ENCODE measurements around the gene IL6ST.
A peak's percentile ranks its signal among the peaks of the same experiment; 100 is the strongest.

Gene IL6ST

DNA sequence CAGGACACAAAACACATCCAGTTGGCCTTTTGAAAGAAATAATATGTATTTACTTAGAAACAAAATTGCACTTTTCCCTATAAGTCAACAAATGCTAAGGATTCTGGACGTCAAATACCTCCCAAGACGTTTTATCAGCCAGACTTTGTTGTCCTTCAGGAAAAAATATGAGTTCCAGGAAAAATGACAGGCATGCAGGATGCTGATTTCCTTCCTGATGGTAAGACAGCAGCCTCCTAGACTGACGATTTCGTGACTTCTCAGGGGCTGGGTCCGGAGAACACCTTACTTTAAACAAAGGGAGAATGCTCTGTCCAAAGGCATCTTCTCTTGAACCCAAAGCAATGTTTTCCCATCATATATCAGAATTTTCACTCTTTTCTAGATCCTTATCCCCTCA is 69.1 kb downstream of the IL6ST start:
- H3K27ac Mint-ChIP-seq, result no peak overlapping the region
- no peaks in the 10 kb centered on the region for H3K9me3 Mint-ChIP-seq
- H3K36me3 Mint-ChIP-seq (ENCODE audit: low read depth), result no peaks in the 10 kb centered on the region
- no peak overlapping the region for H3K4me3 Mint-ChIP-seq
- H3K4me1 Mint-ChIP-seq (ENCODE audit: low read depth), result peaks cover 13% of the 10 kb centered on the region
- no peaks in the 10 kb centered on the region for H3K27me3 Mint-ChIP-seq
- no peak for DNase-seq

DNA sequence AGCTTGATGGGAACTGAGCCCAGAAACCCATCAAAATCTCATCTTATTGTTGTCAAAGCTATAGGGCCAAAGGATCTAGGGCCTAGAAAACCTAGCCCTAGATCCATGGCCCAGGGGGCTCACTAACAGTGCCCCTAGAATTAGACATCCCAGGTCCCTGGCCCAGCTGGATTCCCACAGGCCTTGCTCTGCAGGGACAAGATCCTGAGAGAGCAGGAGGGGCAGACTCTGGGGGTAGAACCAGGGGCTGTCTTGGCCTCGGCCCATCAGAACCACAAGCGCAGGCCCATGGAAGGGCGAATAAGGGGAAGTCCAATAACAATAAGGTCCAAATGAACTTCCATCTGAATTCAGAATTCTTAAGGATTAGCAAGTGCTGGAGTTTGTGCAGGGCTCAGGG is 69.6 kb downstream of the IL6ST start:
- Mint-ChIP-seq H3K36me3 (ENCODE audit: low read depth) (no peaks in the 10 kb centered on the region), H3K4me1 (ENCODE audit: low read depth) (peaks cover 13% of the 10 kb centered on the region), H3K9me3 (no peaks in the 10 kb centered on the region), H3K4me3 (no peak overlapping the region), H3K27me3 (no peaks in the 10 kb centered on the region), H3K27ac (no peak overlapping the region)
- no peak for DNase-seq

DNA sequence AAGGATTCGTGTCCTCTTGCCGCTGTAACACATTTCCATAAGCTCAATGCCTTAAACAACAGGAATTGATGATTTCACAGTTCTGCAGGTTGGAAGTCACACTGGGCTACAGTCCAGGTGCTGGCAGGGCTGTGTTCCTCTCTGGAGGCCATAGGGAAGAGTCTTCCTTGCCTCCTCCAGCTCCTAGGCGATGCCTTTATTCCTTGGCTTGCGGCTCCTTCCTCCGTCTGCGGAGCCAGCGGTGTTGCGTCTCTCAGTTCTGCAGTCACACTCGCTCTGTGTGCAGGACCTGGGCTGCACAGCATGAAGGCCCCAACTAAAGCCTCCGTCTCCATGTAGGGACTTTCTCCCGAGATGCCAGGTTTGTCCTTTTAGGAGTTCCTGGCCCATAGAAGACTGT is 70.0 kb downstream of the IL6ST start:
- Mint-ChIP-seq H3K27ac (no peak overlapping the region), H3K4me3 (no peak overlapping the region), H3K27me3 (no peaks in the 10 kb centered on the region), H3K4me1 (ENCODE audit: low read depth) (peaks cover 18% of the 10 kb centered on the region), H3K9me3 (no peaks in the 10 kb centered on the region), H3K36me3 (ENCODE audit: low read depth) (no peaks in the 10 kb centered on the region)
- no peak for DNase-seq

DNA sequence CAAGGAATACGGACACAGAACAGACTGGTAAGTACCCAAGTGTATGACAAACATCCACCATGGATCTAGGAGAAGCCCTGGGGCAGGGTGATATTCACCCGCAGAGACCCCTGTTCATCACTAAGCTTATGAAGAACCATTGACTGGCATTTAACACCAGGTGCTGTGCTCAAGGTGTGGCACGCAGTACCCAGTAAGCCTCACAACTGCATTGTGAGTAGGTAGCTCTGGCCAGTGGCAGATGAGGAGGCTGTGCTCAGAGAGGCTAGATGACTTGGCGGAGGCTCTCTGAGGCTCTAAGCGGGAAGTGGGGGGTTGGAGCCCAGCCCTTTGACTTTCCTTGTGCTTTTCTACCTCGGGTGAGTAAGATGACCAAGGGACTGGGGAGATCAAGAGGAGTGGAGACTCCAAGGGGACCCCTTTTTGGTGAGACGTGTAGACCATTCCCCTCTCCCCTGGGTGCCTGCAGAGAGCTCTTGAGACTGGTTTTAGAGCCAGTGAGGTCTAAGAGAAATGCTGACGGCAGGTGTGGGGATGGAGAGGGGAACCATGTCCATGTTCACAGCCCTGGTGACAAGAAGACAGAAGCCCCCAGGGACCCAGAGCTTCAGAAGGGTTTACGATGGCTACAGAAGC is 70.8 kb downstream of the IL6ST start:
- no peak for DNase-seq
- H3K4me3 Mint-ChIP-seq, result peak overlapping the region; percentile 79
- no peaks in the 10 kb centered on the region for H3K27me3 Mint-ChIP-seq
- H3K9me3 Mint-ChIP-seq, result no peaks in the 10 kb centered on the region
- H3K27ac Mint-ChIP-seq, result peak overlapping the region; percentile 93
- H3K36me3 Mint-ChIP-seq (ENCODE audit: low read depth), result no peaks in the 10 kb centered on the region
- H3K4me1 Mint-ChIP-seq (ENCODE audit: low read depth), result peaks cover 23% of the 10 kb centered on the region

DNA sequence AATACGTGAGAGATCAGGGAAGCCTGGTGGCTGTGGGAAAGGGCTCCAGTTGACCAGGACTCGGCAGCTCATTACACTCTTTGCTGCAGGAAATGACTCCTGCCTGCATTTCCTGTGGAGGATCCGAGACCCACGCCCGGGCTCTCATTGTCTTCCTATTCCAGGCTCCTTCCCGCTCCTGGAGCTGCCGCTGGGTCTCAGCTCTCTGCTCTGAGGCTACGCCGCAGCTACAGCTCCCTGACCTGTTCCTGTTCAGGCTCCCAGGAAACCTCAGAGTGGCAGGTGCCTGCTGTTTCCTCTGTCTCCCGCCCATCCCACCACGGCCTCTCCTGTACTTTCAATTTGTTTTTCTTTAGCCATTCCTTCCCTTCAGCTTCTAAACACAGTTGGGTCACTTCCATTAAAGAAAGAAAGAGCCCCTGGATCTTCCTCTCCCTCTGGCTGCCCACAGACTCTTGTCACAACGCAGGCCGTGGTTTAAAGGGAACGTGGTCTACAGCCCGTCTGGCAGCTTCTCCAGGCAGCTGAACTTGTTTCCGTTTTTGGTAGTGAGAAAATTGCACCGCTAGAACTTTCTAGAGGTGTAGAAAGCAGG is 71.5 kb downstream of the IL6ST start:
- Mint-ChIP-seq H3K9me3 (no peaks in the 10 kb centered on the region), H3K27me3 (no peaks in the 10 kb centered on the region), H3K4me3 (peak overlapping the region; percentile 79), H3K4me1 (ENCODE audit: low read depth) (peaks cover 25% of the 10 kb centered on the region), H3K27ac (peak overlapping the region; percentile 93), H3K36me3 (ENCODE audit: low read depth) (no peaks in the 10 kb centered on the region)
- peak; percentile 51 for DNase-seq

DNA sequence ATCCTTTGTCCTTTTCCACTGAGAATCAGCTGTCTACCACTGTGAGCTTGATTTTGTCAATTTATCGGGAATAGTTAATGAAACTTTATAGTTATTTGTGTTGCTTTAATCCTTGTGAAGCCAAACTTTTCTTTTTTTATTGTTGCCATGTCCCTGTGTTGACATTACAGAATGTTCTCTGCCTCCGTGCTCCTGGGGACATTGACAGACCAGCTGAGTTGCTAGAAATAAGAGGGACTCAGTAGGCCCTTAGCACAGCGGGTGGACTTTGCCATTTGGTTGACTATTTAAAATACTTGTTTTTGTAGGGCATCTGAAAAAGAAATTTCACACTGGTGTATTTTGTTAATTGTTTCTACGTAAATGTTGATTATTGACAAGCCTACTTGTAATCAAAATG is 73.1 kb downstream of the IL6ST start:
- no peak overlapping the region for H3K4me3 Mint-ChIP-seq
- H3K27ac Mint-ChIP-seq, result no peak overlapping the region
- H3K4me1 Mint-ChIP-seq (ENCODE audit: low read depth), result peaks cover 29% of the 10 kb centered on the region
- H3K9me3 Mint-ChIP-seq, result no peaks in the 10 kb centered on the region
- no peaks in the 10 kb centered on the region for H3K36me3 Mint-ChIP-seq (ENCODE audit: low read depth)
- DNase-seq, result no peak
- no peaks in the 10 kb centered on the region for H3K27me3 Mint-ChIP-seq

DNA sequence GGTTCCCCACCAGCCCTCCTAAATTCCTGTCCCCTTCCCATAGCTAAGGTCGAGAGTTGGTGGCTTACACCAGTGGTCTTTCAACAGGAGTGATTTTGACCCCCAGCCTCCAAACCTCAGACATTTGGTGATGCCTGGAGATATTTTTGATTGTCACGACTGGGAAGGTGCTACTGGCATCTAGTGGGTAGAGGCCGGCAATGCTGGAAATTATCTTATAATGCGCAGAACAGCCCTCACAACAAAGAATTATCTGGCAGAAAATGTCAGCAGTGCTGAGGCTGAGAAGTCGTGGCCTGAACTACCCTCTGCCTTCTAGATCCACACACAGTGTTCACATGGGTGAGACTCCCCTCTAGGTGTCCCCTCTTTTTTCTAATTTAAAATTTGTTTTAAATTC is 74.0 kb downstream of the IL6ST start:
- Mint-ChIP-seq H3K27me3 (no peaks in the 10 kb centered on the region), H3K27ac (no peak overlapping the region), H3K4me3 (no peak overlapping the region)

DNA sequence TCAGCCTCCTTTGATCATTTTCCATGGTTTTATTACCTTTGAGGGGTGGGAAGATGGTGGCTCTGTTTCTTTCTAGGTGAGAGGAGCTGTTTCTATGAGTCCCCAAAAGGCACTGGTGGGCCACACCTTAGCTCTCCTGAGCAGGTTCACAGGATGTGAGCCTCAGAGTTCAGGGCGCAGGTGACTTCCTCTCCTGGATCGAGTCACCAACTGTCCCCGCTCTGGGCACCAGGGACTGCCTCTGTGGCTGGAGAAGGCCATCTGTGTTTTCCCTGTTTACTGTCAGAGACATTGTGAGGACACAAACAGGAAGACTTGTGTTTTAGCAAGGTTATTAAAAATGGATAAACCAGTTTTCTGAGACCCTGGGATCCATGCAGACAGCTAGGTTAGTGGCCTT is 75.1 kb downstream of the IL6ST start:
- Mint-ChIP-seq H3K9me3 (no peaks in the 10 kb centered on the region), H3K36me3 (ENCODE audit: low read depth) (no peaks in the 10 kb centered on the region), H3K4me1 (ENCODE audit: low read depth) (peaks cover 31% of the 10 kb centered on the region), H3K4me3 (no peak overlapping the region), H3K27me3 (no peaks in the 10 kb centered on the region), H3K27ac (no peak overlapping the region)
- no peak for DNase-seq

More for the DNA sequence above, 74.0 kb downstream of the IL6ST start:
- Mint-ChIP-seq H3K4me1 (ENCODE audit: low read depth) (peaks cover 30% of the 10 kb centered on the region), H3K9me3 (no peaks in the 10 kb centered on the region), H3K36me3 (ENCODE audit: low read depth) (no peaks in the 10 kb centered on the region)
- DNase-seq, result no peak

DNA sequence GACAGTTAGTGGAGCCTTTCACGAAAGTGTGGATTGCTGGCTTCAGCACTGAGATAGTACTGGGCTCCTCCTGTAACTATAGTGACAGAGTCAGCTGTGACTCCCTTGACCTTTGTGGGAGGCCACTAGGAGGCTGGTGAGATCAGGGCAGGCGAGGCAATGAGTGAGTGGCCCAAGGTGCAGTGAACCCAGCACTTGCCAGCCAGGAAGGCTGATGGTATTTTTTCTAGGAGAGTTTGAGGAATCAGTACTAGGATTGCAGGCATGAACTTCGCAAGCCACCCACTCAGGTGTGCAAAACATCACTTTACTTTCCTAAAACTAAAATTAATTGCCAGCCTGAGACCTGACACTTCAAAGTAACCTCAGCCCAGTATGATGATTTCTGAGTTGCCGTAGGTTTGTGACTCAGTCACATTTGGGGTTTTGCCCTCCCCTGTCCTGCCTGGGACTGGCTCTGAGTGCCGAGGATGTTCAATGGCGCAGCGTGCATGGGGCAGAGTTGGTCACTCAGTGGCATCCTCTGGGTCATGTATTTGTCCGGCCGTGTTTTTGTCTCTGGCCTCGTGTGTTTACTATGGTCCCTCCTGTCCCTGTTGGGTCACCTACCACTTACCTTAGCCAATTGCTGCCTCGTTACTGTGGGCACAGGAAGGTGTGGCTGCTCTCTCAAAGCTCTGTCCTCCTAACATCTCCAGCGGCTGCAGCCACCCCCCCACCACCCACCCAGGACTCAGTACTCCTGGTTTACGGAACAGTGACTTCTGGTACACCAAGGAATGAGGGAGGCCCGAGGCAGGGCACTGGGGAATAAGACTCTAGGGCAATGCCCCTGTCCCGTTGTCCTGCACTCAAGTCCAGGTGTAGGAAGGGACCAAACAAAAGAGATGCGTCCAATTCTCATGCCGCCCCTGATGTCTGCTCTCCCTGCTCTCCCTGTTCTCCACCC is 76.4 kb downstream of the IL6ST start:
- H3K9me3 Mint-ChIP-seq, result no peaks in the 10 kb centered on the region
- no peaks in the 10 kb centered on the region for H3K27me3 Mint-ChIP-seq
- H3K4me1 Mint-ChIP-seq (ENCODE audit: low read depth), result peaks cover 24% of the 10 kb centered on the region
- H3K36me3 Mint-ChIP-seq (ENCODE audit: low read depth), result no peaks in the 10 kb centered on the region
- H3K27ac Mint-ChIP-seq, result no peak overlapping the region
- DNase-seq, result no peak
- H3K4me3 Mint-ChIP-seq, result no peak overlapping the region

DNA sequence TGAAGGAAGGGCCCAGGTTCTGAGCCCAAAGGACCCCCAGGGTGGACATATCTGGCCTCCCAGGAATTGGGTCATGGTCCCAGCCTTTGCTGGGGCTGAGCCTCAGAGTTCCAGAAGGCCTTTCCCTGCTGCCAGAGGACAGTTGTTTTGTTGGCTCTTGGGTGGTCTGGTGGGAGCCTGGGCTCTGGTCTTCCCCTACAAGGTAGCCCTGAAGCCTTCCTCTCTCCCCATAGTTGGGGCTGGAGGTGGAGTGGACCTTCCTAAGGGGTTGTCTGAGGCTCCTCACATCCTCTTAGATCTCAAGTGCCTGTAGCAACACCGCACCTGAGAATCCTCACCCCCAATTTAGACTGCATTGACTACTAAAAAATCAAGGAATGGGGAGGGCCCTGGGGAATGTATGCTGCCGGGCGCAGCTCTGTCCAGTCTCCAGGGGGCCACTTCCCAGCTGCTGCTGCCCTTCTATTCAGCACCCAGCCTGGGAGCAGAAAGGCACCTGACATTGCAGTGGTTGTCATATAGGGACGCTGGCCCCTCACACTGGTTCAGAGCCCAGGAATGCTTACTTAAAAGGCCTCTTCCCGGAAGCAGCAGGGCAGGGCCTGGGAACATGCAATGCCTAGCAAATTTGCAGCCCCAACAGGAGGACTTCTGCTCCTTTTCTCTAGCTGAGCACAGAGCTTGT is 77.2 kb downstream of the IL6ST start:
- no peak overlapping the region for H3K27ac Mint-ChIP-seq
- no peaks in the 10 kb centered on the region for H3K36me3 Mint-ChIP-seq (ENCODE audit: low read depth)
- H3K9me3 Mint-ChIP-seq, result no peaks in the 10 kb centered on the region
- H3K4me3 Mint-ChIP-seq, result no peak overlapping the region
- peaks cover 17% of the 10 kb centered on the region for H3K4me1 Mint-ChIP-seq (ENCODE audit: low read depth)
- DNase-seq, result no peak
- no peaks in the 10 kb centered on the region for H3K27me3 Mint-ChIP-seq

DNA sequence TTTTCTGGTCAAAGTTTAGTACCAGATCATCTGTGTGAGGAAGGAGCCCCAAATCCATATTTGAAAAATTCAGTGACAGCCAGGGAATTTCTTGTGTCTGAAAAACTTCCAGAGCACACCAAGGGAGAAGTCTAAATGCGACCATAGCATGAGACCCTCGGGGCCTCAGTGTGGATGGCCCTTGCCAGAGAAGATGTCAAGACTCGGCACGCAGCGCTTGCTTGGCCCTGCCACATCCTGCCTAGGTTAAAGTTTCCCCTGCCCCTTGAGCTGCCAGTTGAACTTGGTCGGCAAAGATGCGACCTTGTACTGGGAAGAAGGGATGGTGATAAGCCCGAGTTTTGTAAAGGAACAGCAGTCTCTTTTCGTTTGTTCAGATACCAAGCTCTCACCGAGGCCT is 77.8 kb downstream of the IL6ST start:
- Mint-ChIP-seq H3K36me3 (ENCODE audit: low read depth) (no peaks in the 10 kb centered on the region), H3K27me3 (no peaks in the 10 kb centered on the region), H3K4me3 (no peak overlapping the region), H3K9me3 (no peaks in the 10 kb centered on the region), H3K27ac (no peak overlapping the region), H3K4me1 (ENCODE audit: low read depth) (peaks cover 20% of the 10 kb centered on the region)
- no peak for DNase-seq

DNA sequence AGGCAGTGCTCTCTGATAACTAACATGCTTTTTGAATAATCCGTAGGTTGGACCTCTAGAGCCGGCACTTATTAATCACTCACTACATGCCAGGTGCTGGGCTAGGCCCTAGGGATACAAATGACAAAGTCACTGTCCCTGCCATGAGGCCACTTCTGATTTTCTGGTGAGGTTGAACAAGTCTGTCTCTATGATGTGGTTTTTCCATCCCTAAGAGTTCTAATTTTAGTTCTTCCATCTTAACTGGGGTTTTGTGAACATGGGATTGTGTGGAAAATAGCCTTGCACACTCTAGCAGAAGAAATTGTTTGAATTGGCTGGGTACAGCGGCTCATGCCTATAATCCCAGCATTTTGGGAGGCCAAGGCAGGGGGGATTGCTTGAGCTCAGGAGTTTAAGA is 79.0 kb downstream of the IL6ST start:
- no peaks in the 10 kb centered on the region for H3K9me3 Mint-ChIP-seq
- no peak for DNase-seq
- no peaks in the 10 kb centered on the region for H3K36me3 Mint-ChIP-seq (ENCODE audit: low read depth)
- no peaks in the 10 kb centered on the region for H3K27me3 Mint-ChIP-seq
- no peak overlapping the region for H3K4me3 Mint-ChIP-seq
- no peak overlapping the region for H3K27ac Mint-ChIP-seq
- peaks cover 25% of the 10 kb centered on the region for H3K4me1 Mint-ChIP-seq (ENCODE audit: low read depth)

DNA sequence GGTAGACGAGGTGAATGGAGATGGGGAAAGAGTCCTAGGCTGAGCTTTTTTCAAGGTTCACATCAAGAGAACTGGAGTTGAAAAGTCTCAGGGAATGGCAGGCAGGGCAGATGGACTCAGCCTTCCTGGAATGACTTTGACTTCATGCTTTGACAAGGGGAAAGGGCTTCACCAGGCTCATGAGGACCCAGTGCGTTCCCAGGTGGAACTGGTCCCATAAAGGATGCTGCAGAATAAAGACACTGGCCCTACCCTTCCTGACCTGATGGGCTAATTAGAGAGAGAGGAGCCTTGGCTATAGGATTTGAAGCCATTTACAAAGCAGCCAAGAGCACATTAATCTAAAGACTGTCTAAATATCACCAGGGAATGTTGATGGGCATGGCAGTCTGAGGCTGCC is 79.8 kb downstream of the IL6ST start:
- H3K27ac Mint-ChIP-seq, result no peak overlapping the region
- H3K4me3 Mint-ChIP-seq, result no peak overlapping the region
- no peak for DNase-seq
- H3K27me3 Mint-ChIP-seq, result no peaks in the 10 kb centered on the region
- peaks cover 23% of the 10 kb centered on the region for H3K4me1 Mint-ChIP-seq (ENCODE audit: low read depth)
- H3K36me3 Mint-ChIP-seq (ENCODE audit: low read depth), result no peaks in the 10 kb centered on the region
- no peaks in the 10 kb centered on the region for H3K9me3 Mint-ChIP-seq

DNA sequence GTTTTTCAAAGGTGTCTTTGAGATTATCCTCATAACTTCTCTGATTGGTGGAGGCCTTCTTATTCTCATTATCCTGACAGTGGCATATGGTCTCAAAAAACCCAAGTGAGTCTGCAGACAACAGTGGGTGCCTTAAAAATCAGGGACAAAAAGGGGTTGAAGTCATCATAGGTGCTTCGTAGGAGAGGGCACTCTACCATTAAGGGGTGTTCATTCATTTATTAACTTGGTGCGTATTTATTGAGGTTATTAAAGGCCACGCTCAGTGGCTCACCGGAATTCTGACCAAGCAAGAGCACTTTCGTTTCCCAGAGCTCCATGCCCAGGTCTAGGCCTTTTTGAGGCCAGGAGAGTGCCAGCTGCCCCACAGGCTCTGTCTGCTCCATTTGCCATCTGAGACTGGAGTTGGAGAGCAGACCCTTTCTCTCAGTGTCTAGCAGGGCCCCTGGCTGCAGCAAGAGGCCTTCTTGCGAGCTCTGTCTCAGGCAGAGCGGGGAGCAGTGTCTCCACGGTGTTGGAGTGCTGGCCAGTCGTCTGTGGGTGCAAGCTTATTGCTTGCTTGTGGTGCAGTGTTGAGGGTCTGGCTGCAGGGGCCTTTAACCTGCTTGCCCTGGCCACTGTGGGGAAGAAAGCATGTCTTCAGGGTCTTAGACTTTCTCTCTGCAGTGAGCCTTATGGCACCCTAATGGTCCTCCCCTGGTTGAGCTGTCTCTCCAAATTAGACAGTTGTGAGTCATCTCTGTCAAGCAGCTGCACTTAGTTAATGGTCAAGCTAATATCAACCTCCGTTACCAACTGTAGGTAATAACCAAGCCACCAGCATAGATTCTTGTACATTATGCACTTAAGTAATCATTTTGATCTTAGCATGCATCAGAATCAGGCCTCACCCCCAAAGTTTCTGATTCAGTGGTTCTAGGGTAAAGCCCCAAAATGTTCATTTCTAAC is 81.0 kb downstream of the IL6ST start:
- no peaks in the 10 kb centered on the region for H3K36me3 Mint-ChIP-seq (ENCODE audit: low read depth)

More for the DNA sequence above, 81.0 kb downstream of the IL6ST start:
- Mint-ChIP-seq H3K27ac (no peak overlapping the region), H3K27me3 (no peaks in the 10 kb centered on the region), H3K4me3 (no peak overlapping the region), H3K4me1 (ENCODE audit: low read depth) (peaks cover 15% of the 10 kb centered on the region), H3K9me3 (no peaks in the 10 kb centered on the region)
- DNase-seq, result no peak

Measured in activated T-cell treated with anti-CD3 and anti-CD28 coated beads, Interleukin-2, amount 50 U/mL, for 24 hours (primary cell).